H9 (cell line): ENCODE measurements around the gene C10orf143. TPM values are rescaled to one million over a fixed set of nuclear protein-coding genes. Genes with fewer than 3 reads are reported as not detected.

ENCODE experiments used
- DNase-seq: peaks from one replicate; pipeline ENCODE4 v3.0.0-alpha.2; 2017
- H2AFZ ChIP-seq: one replicate; pipeline ENCODE4 v1.6.1; 2013; ENCODE audit warnings: mild to moderate bottlenecking, low read length, control low read depth, moderate library complexity
- H2AK5ac ChIP-seq: 2 replicates; pipeline ENCODE4 v1.6.1; 2013; ENCODE audit warnings: low read length, control low read depth, mixed read lengths; ENCODE audit not compliant: insufficient read length
- H2BK120ac ChIP-seq: one replicate; pipeline ENCODE4 v1.6.1; 2013; ENCODE audit warnings: low read depth, mild to moderate bottlenecking, low read length, control low read depth, inconsistent platforms; ENCODE audit not compliant: poor library complexity, severe bottlenecking
- H2BK12ac ChIP-seq: 2 replicates; pipeline ENCODE4 v1.6.1; 2013; ENCODE audit warnings: low read length, control low read depth, mixed read lengths, low read depth; ENCODE audit not compliant: insufficient read length
- H2BK15ac ChIP-seq: 2 replicates; pipeline ENCODE4 v1.6.1; 2013; ENCODE audit warnings: low read depth, low read length, control low read depth
- H2BK20ac ChIP-seq: one replicate; pipeline ENCODE4 v1.6.1; 2013; ENCODE audit warnings: low read depth, mild to moderate bottlenecking, low read length, control low read depth, inconsistent platforms; ENCODE audit not compliant: poor library complexity, severe bottlenecking
- H2BK5ac ChIP-seq: 2 replicates; pipeline ENCODE4 v1.6.1; 2013; ENCODE audit warnings: low read length, control low read depth, mixed read lengths; ENCODE audit not compliant: insufficient read length
- H3K14ac ChIP-seq: 2 replicates; pipeline ENCODE4 v1.6.1; 2013; ENCODE audit warnings: low read length, control low read depth; ENCODE audit not compliant: insufficient read depth
- H3K18ac ChIP-seq: 2 replicates; pipeline ENCODE4 v1.6.1; 2013; ENCODE audit warnings: low read depth, mild to moderate bottlenecking, mixed read lengths, low read length, control low read depth; ENCODE audit not compliant: insufficient read length
- H3K23ac ChIP-seq: 2 replicates; pipeline ENCODE4 v1.6.1; 2013; ENCODE audit warnings: low read length, control low read depth, mixed read lengths, low read depth; ENCODE audit not compliant: insufficient read length
- H3K23me2 ChIP-seq: 2 replicates; pipeline ENCODE4 v1.6.1; 2013; ENCODE audit warnings: low read depth, mild to moderate bottlenecking, mixed read lengths, low read length, control low read depth; ENCODE audit not compliant: insufficient read length, poor library complexity, severe bottlenecking
- H3K27ac ChIP-seq: 2 replicates; pipeline ENCODE4 v1.5.1; 2013; ENCODE audit warnings: low read length, control low read depth, mixed read lengths, low read depth; ENCODE audit not compliant: insufficient read length
- H3K27me3 ChIP-seq: 2 replicates; pipeline ENCODE4 v1.6.1; 2013; ENCODE audit warnings: low read length, control low read depth, inconsistent platforms; ENCODE audit not compliant: insufficient read depth
- H3K4ac ChIP-seq: 2 replicates; pipeline ENCODE4 v1.6.1; 2013; ENCODE audit warnings: low read depth, mild to moderate bottlenecking, control low read depth, inconsistent platforms, low read length, moderate library complexity
- H3K4me1 ChIP-seq: 2 replicates; pipeline ENCODE4 v1.6.1; 2013; ENCODE audit warnings: low read length, control low read depth, inconsistent platforms; ENCODE audit not compliant: insufficient read depth
- H3K4me2 ChIP-seq: 2 replicates; pipeline ENCODE4 v1.6.1; 2013; ENCODE audit warnings: low read length, control low read depth, mixed read lengths; ENCODE audit not compliant: insufficient read length, insufficient read depth
- H3K56ac ChIP-seq: 2 replicates; pipeline ENCODE4 v1.6.1; 2013; ENCODE audit warnings: low read depth, mild to moderate bottlenecking, mixed read lengths, low read length, control low read depth; ENCODE audit not compliant: insufficient read length
- H3K79me1 ChIP-seq: 2 replicates; pipeline ENCODE4 v1.6.1; 2013; ENCODE audit warnings: low read depth, mild to moderate bottlenecking, moderate library complexity, low read length, control low read depth, inconsistent platforms; ENCODE audit not compliant: insufficient read depth, poor library complexity, severe bottlenecking
- H3K79me2 ChIP-seq: 2 replicates; pipeline ENCODE4 v1.6.1; 2013; ENCODE audit warnings: low read length, control low read depth, inconsistent platforms; ENCODE audit not compliant: insufficient read depth
- H3K9ac ChIP-seq: 2 replicates; pipeline ENCODE4 v1.6.1; 2013; ENCODE audit warnings: low read length, control low read depth, mixed read lengths; ENCODE audit not compliant: insufficient read length; ENCODE audit errors: extremely low read depth
- H3K9me3 ChIP-seq: one replicate; pipeline ENCODE4 v1.6.1; 2013; ENCODE audit warnings: low read depth, low read length, inconsistent platforms; ENCODE audit not compliant: control insufficient read depth
- H3T11ph ChIP-seq: one replicate; pipeline ENCODE4 v1.6.1; 2013; ENCODE audit warnings: mild to moderate bottlenecking, low read length, control low read depth, inconsistent platforms
- H4K20me1 ChIP-seq: one replicate; pipeline ENCODE4 v1.6.1; 2013; ENCODE audit not compliant: control insufficient read depth, insufficient read length, insufficient read depth
- H4K5ac ChIP-seq: 2 replicates; pipeline ENCODE4 v1.6.1; 2013; ENCODE audit warnings: low read depth, mild to moderate bottlenecking, mixed read lengths, low read length, control low read depth; ENCODE audit not compliant: insufficient read length
- H4K8ac ChIP-seq: replicated peaks from 2 replicates; pipeline ENCODE4 v1.6.1; 2013; ENCODE audit warnings: low read length, control low read depth, mixed read lengths, low read depth; ENCODE audit not compliant: insufficient read length
- H4K91ac ChIP-seq: 2 replicates; pipeline ENCODE4 v1.6.1; 2013; ENCODE audit warnings: low read depth, mild to moderate bottlenecking, moderate library complexity, mixed read lengths, low read length, control low read depth; ENCODE audit not compliant: insufficient read length
- H3K27ac Mint-ChIP-seq, 3 experiments: 2 replicates in 2 of 3; 3 replicates in 1 of 3; pipeline ENCODE4 v1.8.0; 2020 to 2021; ENCODE audit warnings: mixed read lengths in 3 of 3, mild to moderate bottlenecking in 1 of 3, moderate library complexity in 1 of 3
- H3K27me3 Mint-ChIP-seq: 2 replicates; pipeline ENCODE4 v1.8.0; 2021; ENCODE audit warnings: low read depth, mild to moderate bottlenecking, moderate library complexity, mixed read lengths
- H3K36me3 Mint-ChIP-seq, 3 experiments: 2 replicates in 2 of 3; 3 replicates in 1 of 3; pipeline ENCODE4 v1.8.0; 2020 to 2021; ENCODE audit warnings: low read depth in 3 of 3, mixed read lengths in 3 of 3; ENCODE audit not compliant: insufficient read depth in 1 of 3
- H3K4me1 Mint-ChIP-seq, 2 experiments: 2 replicates each; pipeline ENCODE4 v1.8.0; 2020; ENCODE audit warnings: mixed read lengths in 2 of 2
- H3K4me3 Mint-ChIP-seq, 2 experiments: 2 replicates in 1 of 2; 3 replicates in 1 of 2; pipeline ENCODE4 v1.8.0; 2020 to 2021; ENCODE audit warnings: mild to moderate bottlenecking in 2 of 2, mixed read lengths in 2 of 2, moderate library complexity in 1 of 2
- H3K9me3 Mint-ChIP-seq, 2 experiments: 2 replicates in 1 of 2; 3 replicates in 1 of 2; pipeline ENCODE4 v1.8.0; 2020; ENCODE audit warnings: mild to moderate bottlenecking in 2 of 2, mixed read lengths in 2 of 2, moderate library complexity in 1 of 2
- WGBS: extraction: QIAGEN DNeasy Blood & Tissue Kit; methylation state at CpG from one replicate; pipeline ENCODE4 v1.1.7; 2013; ENCODE audit warnings: missing lambda C conversion rate, low lambda C conversion rate, mixed read lengths; ENCODE audit not compliant: insufficient read length; ENCODE audit errors: extremely low coverage; 5-methylcytosine and 5-hydroxymethylcytosine counted together
- total RNA-seq: library from RNA; stranded (reverse); gene quantifications from 2 replicates; pipeline ENCODE4 v1.2.1, GENCODE V29; 2021
- TF ChIP-seq, protein P1 (sequence below): fragments of 200-600 bp; sonication (generic); conservative IDR thresholded peaks from 3 replicates; pipeline ENCODE4 v1.8.0; 2021; ENCODE audit warnings: antibody characterized with exemption, mild to moderate bottlenecking

C10orf143 gene
- total RNA-seq, 1 experiment from 2014 or later: 0.94 TPM

GRCh38 chr10:130141878-130142277 lies 31.2 kb upstream of the C10orf143 start:
- peaks cover 18 to 47% (median 29%) of the 10 kb centered on the region in 3 experiments for H3K36me3 Mint-ChIP-seq
- no peaks in the 10 kb centered on the region for H3K27me3 Mint-ChIP-seq
- Histone ChIP-seq H3K27me3 (no peaks in the 10 kb centered on the region), H4K8ac (no peak overlapping the region), H3K4me2 (no peak overlapping the region), H3K9ac (no peak overlapping the region), H3K4me1 (peaks cover 9% of the 10 kb centered on the region; the same call in 1 of the 2 replicates), H2BK12ac (no peak overlapping the region), H2BK20ac (no peak overlapping the region), H3K79me2 (peaks cover 50% of the 10 kb centered on the region; the same call in 1 of the 2 replicates), H3K9me3 (no peaks in the 10 kb centered on the region), H4K5ac (no peak overlapping the region), H2AFZ (no peak overlapping the region), H3K23ac (no peak overlapping the region), H3K56ac (no peak overlapping the region), H3K23me2 (peaks cover 5% of the 10 kb centered on the region), H3K27ac (no peak overlapping the region), H4K91ac (no peak overlapping the region), H3K18ac (no peak overlapping the region), H2BK120ac (no peak overlapping the region), H2BK5ac (no peak overlapping the region), H3K14ac (no peak overlapping the region), H2BK15ac (no peak overlapping the region), H2AK5ac (no peak overlapping the region), H4K20me1 (no peaks in the 10 kb centered on the region), H3K4ac (no peak overlapping the region), H3K79me1 (peaks cover 14% of the 10 kb centered on the region), H3T11ph (no peak overlapping the region)
- TF ChIP-seq, protein P1, sequence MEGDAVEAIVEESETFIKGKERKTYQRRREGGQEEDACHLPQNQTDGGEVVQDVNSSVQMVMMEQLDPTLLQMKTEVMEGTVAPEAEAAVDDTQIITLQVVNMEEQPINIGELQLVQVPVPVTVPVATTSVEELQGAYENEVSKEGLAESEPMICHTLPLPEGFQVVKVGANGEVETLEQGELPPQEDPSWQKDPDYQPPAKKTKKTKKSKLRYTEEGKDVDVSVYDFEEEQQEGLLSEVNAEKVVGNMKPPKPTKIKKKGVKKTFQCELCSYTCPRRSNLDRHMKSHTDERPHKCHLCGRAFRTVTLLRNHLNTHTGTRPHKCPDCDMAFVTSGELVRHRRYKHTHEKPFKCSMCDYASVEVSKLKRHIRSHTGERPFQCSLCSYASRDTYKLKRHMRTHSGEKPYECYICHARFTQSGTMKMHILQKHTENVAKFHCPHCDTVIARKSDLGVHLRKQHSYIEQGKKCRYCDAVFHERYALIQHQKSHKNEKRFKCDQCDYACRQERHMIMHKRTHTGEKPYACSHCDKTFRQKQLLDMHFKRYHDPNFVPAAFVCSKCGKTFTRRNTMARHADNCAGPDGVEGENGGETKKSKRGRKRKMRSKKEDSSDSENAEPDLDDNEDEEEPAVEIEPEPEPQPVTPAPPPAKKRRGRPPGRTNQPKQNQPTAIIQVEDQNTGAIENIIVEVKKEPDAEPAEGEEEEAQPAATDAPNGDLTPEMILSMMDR: no peak
- no peak overlapping the region for H3K4me3 Mint-ChIP-seq
- DNase-seq: no peak
- peaks cover 22 to 26% of the 10 kb centered on the region in 2 experiments for H3K4me1 Mint-ChIP-seq
- peak overlapping the region in 2 of 3 experiments; percentile 30 to 86; a peak in 4 of 7 replicates for H3K27ac Mint-ChIP-seq
- no peaks in the 10 kb centered on the region for H3K9me3 Mint-ChIP-seq
- WGBS: no CpG with 5 or more reads among the region's 2 CpGs
